Measurements from ENCODE around the gene TEF. TPM values are rescaled to one million over a fixed set of nuclear protein-coding genes. Genes with fewer than 3 reads are reported as not detected.
A peak's percentile ranks its signal among the peaks of the same experiment; 100 is the strongest.

The TEF gene
- total and polyA plus RNA-seq, 9 of the 15 experiments (the other 6 are each of a cell fraction or from before 2014, with no cell fraction given), result 0.04 to 3.1 (median 1.2) TPM

DNA sequence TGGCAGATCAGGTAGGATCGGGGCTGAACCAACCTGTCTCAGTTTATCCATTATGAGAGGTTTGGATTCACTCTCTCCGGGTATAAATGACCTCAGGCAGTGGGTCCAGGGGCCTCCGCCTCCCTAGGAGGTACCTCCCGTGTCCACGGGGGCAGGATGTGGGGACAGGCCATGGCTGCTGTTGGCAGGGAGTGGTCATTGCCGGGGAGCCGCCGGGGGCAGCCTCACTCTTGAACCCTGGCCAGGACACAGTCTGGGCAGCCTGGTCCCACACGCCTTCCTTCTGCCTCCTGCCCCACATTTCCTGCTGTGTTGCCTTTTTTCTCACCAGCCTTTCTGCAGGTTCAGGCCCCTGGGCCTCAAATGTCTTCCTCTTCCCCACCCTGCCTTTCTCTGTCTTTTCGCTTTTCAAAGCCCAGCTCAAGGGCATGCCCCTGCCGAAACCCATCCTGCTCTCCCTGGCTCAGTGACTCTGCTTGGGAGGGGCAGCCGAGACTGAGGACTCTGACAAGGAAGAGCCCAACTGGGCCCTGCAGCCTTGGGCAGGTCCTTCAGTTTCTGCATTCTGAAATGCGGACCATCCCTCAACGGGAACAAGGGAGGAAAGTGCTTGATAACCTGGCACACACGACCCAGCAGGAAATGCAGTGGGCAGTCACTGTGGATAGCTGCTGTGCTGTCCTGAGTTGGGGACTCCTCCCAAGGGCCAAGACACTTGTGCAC is 49.4 kb upstream of the TEF start:
- Histone ChIP-seq H2AFZ (ENCODE audit: low read depth, low read length) (no peak overlapping the region), H3K9me3 (replicated peaks; ENCODE audit: control insufficient read depth, insufficient read depth, low read depth, low read length) (no peaks in the 10 kb centered on the region), H3K4me2 (ENCODE audit: insufficient read depth, low read length) (no peak overlapping the region), H3K79me2 (ENCODE audit: control insufficient read depth, insufficient read depth, low read length) (no peaks in the 10 kb centered on the region; the same call in 2 of the 3 replicates), H3K27me3 (ENCODE audit: control insufficient read depth in 2 of 2, insufficient read depth in 2 of 2, low read length in 2 of 2) (no peaks in the 10 kb centered on the region), H3K9ac (ENCODE audit: insufficient read depth in 1 of 2, low read depth in 2 of 2, low read length in 2 of 2) (no peak overlapping the region; a peak in 1 of 4 replicates), H3K4me1 (replicated peaks in 1 of 2; ENCODE audit: control insufficient read depth in 2 of 2, insufficient read depth in 2 of 2, low read length in 2 of 2) (no peaks in the 10 kb centered on the region; a peak in 1 of 5 replicates), H4K20me1 (replicated peaks; ENCODE audit: control insufficient read depth, insufficient read depth, low read length) (no peaks in the 10 kb centered on the region), H3K27ac (ENCODE audit: extremely low read depth, low read depth, low read length) (no peak overlapping the region), H3K36me3 (ENCODE audit: control insufficient read depth, insufficient read depth, low read length) (peaks cover 65% of the 10 kb centered on the region; the same call in 2 of the 3 replicates), H3K9me1 (ENCODE audit: control insufficient read depth, insufficient read depth, low read length) (no peaks in the 10 kb centered on the region), H3K4me3 (no peak overlapping the region)
- WGBS (ENCODE audit: insufficient coverage, low coverage, missing lambda C conversion rate), result 96% methylated on average over 13 of the region's 15 CpGs
- DNase-seq (ENCODE audit: extremely low read depth in 1 of 4, low spot score in 3 of 4), result no peak
- intact Hi-C loops (cut with micrococcal nuclease), result no loop called here
- TF ChIP-seq, protein P1, sequence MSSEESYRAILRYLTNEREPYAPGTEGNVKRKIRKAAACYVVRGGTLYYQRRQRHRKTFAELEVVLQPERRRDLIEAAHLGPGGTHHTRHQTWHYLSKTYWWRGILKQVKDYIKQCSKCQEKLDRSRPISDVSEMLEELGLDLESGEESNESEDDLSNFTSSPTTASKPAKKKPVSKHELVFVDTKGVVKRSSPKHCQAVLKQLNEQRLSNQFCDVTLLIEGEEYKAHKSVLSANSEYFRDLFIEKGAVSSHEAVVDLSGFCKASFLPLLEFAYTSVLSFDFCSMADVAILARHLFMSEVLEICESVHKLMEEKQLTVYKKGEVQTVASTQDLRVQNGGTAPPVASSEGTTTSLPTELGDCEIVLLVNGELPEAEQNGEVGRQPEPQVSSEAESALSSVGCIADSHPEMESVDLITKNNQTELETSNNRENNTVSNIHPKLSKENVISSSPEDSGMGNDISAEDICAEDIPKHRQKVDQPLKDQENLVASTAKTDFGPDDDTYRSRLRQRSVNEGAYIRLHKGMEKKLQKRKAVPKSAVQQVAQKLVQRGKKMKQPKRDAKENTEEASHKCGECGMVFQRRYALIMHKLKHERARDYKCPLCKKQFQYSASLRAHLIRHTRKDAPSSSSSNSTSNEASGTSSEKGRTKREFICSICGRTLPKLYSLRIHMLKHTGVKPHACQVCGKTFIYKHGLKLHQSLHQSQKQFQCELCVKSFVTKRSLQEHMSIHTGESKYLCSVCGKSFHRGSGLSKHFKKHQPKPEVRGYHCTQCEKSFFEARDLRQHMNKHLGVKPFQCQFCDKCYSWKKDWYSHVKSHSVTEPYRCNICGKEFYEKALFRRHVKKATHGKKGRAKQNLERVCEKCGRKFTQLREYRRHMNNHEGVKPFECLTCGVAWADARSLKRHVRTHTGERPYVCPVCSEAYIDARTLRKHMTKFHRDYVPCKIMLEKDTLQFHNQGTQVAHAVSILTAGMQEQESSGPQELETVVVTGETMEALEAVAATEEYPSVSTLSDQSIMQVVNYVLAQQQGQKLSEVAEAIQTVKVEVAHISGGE (CRISPR knock-in tag; IDR thresholded peaks at IDR 0.05), result no peak
- no peak for TF ChIP-seq CBX2 (IDR thresholded peaks at IDR 0.05; ENCODE audit: insufficient read depth, low read length, poor library complexity, severe bottlenecking)
- TF ChIP-seq, protein P2, sequence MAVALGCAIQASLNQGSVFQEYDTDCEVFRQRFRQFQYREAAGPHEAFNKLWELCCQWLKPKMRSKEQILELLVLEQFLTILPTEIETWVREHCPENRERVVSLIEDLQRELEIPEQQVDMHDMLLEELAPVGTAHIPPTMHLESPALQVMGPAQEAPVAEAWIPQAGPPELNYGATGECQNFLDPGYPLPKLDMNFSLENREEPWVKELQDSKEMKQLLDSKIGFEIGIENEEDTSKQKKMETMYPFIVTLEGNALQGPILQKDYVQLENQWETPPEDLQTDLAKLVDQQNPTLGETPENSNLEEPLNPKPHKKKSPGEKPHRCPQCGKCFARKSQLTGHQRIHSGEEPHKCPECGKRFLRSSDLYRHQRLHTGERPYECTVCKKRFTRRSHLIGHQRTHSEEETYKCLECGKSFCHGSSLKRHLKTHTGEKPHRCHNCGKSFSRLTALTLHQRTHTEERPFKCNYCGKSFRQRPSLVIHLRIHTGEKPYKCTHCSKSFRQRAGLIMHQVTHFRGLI (CRISPR knock-in tag; IDR thresholded peaks at IDR 0.05), result no peak
- 0 out of 2 replicates have a peak, but pooled peaks have one; percentile 32 for TF ChIP-seq POLR2G (IDR thresholded peaks at IDR 0.05; ENCODE audit: low read depth, low read length)
- TF ChIP-seq ZNF444 (CRISPR knock-in tag; IDR thresholded peaks at IDR 0.05), result no peak
- no peak for TF ChIP-seq FUS (optimal IDR thresholded peaks at IDR 0.05; ENCODE audit: low read depth, low read length)
- POLR2A ChIA-PET, result no interaction called here
- in situ Hi-C loops (cut with MboI), result no loop called here
- no peak for FAIRE-seq
- ATAC-seq, result no peak
- no TSS peak for BruUV-seq (replicated peaks)
- CTCF ChIA-PET (ENCODE audit: low intra/inter-chr PET ratio), result no interaction called here
